NCI-H2196 (cell line): ENCODE measurements around the gene PTPN3.
"Not testable (repeated sequence)": the region's sequence is repeated elsewhere in the genome, so short reads cannot be mapped to it uniquely, and the experiment has no call there.

Experiments used
- DNase-seq: peaks from one replicate; lab custom pipeline; 2025; ENCODE audit not compliant: unreplicated experiment; lab: John Stamatoyannopoulos, UW

PTPN3 gene

GRCh38 chr9:109351032-109351431 is 147.1 kb downstream of the PTPN3 start:
- no peak for DNase-seq

- peak; percentile 78 for DNase-seq
These were observed 148.7 kb downstream of the PTPN3 start for GRCh38 chr9:109349421-109349846.

GRCh38 chr9:109346904-109347303 is 151.2 kb downstream of the PTPN3 start:
- no peak for DNase-seq

GRCh38 chr9:109344866-109345265 is 153.2 kb downstream of the PTPN3 start:
- no peak for DNase-seq

GRCh38 chr9:109342878-109343277 is 155.2 kb downstream of the PTPN3 start:
- no peak for DNase-seq

GRCh38 chr9:109341561-109341960 is 156.5 kb downstream of the PTPN3 start:
- no peak for DNase-seq

- DNase-seq: not testable (repeated sequence)
These were observed 157.1 kb downstream of the PTPN3 start for GRCh38 chr9:109340979-109341378.

- no peak for DNase-seq
These were observed 161.7 kb downstream of the PTPN3 start for GRCh38 chr9:109336409-109336808.

GRCh38 chr9:109335929-109336328 is 162.2 kb downstream of the PTPN3 start:
- no peak for DNase-seq

- no peak for DNase-seq
These were observed 163.0 kb downstream of the PTPN3 start for GRCh38 chr9:109335121-109335520.

- DNase-seq: peak; percentile 67
These were observed 166.8 kb downstream of the PTPN3 start for GRCh38 chr9:109331353-109331752.

- no peak for DNase-seq
These were observed 168.4 kb downstream of the PTPN3 start for GRCh38 chr9:109329638-109330258.

GRCh38 chr9:109328978-109329637 is 169.0 kb downstream of the PTPN3 start:
- no peak for DNase-seq
